Subcutaneous adipose tissue (tissue), 4 donors: ENCODE results near the gene TAS1R3. TPM values are rescaled to one million over a fixed set of nuclear protein-coding genes. Genes with fewer than 3 reads are reported as not detected.

Source experiments
- total RNA-seq, 4 donors: library from RNA; depleted of rRNA; stranded (reverse); fragments of >200 nt; gene quantifications; one replicate each; pipeline ENCODE4 v1.1.0, GENCODE V29; 2016
- TF ChIP-seq, protein P1 (sequence below): fragments of 450-650 bp; IDR thresholded peaks from one replicate; pipeline ENCODE4 v1.5.1; 2016; ENCODE audit warnings: low read depth, mild to moderate bottlenecking, control low read depth, antibody characterized with exemption, moderate library complexity

The TAS1R3 gene
- total RNA-seq, 4 donors from 2014 or later = 0.22 to 0.75 TPM; not detected in 2

DNA sequence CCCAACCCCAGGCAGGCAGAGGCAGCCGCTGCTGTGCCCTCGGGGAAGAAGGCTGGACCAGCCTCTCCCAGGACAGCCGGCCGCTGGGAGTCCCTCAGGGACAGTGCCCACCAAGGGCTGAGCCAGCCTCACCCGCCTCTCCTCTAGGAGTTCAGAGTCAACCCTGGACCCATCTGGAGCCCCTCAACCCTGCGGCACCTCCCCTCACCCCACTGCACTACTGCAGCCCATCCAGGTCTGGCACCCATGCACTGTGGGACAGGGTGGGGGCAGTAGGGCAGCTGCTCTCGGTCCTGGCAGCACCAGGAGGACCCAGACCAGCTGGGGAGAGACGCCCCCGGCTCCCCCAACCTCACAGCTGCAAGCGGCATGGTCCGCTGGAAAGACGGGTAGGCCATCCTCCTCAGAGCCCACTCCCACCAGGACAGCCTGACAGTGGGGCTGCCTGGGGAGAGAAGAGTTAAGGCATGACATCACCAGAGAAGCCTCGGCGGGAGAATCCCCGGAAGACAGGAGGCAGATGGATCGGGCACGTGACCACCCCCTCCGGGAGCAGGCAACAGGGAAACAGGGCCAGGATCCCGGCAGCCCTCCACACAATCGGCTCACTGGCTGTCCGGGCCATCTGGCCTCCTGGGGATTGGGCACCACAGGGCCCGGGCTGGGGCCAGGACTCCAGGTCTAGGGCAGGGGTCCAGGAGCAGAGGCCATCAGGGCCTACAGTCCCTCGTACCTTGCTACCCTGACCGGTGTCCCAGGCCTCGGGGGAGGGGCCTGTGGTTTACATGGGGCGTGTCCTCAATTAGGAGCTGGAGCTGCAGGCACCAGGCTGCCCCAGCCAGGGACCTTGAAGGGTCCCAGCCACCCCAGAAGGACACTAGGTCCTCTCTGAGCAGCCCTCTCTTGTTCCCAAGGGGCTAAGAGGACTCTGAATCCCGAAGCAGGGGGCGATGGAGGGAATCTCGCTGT is 26.5 kb upstream of the TAS1R3 start:
- TF ChIP-seq, protein P1, sequence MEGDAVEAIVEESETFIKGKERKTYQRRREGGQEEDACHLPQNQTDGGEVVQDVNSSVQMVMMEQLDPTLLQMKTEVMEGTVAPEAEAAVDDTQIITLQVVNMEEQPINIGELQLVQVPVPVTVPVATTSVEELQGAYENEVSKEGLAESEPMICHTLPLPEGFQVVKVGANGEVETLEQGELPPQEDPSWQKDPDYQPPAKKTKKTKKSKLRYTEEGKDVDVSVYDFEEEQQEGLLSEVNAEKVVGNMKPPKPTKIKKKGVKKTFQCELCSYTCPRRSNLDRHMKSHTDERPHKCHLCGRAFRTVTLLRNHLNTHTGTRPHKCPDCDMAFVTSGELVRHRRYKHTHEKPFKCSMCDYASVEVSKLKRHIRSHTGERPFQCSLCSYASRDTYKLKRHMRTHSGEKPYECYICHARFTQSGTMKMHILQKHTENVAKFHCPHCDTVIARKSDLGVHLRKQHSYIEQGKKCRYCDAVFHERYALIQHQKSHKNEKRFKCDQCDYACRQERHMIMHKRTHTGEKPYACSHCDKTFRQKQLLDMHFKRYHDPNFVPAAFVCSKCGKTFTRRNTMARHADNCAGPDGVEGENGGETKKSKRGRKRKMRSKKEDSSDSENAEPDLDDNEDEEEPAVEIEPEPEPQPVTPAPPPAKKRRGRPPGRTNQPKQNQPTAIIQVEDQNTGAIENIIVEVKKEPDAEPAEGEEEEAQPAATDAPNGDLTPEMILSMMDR = no peak

DNA sequence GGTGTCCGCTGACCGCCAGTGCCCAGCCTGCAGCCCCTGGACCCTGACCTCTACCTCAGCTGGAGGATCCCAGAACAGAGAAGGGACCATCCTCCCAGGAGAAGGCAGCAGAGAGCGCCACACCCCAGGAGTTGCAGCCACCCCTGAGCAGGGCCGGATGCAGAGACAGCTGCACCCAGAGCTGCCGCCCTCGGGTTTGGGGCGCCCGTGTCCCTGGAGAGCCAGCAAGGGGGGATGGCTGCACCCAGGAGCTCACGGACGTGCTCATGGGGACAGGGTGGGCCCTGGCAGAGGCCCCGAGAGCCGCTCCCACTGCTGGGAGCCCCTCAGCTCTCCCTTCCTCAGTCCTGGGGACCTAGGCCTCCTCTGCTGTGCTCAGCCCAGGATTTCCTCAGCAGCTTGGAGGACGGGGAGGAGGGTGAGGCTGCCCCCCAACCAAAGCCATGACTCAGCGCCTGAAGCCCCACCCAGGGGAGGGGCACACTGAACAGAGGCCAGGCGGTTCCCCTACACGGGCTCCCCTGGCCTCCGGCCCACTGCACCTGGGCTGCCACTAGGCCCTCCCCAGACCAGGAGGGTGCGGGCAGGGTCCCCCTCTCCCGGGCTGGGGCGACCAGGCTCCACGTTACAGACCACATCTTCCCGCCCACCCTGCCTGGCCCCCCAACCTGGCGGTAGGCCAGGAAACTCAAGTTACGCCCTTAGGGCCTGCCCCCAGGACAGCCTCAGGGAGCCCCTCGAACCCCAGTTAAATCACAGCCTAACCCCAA is 25.6 kb upstream of the TAS1R3 start:
- TF ChIP-seq, protein P1 = no peak

DNA sequence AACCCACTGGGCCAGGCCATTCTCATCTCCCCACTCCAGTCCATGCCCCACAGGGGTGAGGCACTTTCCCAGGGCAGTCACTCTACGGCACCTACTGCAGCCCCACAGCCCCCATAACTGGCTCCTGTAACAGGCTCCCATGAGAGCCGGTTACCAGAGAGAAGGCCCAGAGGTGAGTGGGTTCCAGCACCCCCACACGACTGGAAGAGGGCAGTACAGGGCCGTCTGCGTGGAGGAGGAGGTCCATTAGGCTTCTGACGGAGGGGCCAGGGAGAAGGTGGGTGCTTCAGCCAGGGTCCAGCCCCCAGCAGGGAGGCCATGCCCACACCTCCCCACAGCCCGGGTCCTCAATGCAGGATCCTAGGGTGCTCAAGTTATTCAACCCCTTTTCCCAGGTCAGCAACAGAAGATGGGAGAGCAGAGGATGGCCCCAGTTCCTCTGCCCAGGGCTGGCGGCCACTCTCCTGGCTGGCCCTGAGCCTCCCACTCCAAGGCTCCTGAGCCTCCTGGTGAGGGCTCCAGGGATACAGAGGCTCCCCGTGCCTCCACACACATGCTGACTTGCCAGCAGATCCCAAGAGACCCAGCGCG is 24.9 kb upstream of the TAS1R3 start:
- TF ChIP-seq, protein P1 = no peak

DNA sequence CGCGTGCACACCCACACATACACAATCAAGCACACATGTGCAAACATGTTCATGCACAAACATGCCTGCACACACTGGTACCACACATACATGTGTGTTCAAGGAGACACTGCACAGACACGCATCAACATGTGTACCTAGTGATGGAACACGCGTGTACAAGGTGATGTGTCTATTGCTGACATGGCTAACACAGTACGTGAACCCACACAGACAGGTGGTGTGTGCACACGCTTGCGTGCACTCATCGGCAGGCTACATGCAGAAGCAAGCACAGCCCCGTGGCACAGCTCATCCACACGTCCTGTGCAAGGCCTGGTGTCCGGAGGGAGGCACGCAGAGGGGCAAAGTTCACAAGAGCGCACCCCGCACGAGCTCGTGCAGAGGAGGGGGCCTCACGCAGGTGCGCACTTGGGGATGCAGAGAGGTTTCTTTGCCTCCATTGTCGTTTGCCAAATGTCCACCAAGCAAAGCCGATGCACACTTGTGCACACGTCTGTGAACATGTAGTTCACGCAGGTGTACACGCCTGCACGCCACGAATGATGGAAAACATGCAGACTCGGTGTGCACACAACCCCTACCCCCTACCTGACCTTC is 24.3 kb upstream of the TAS1R3 start:
- TF ChIP-seq, protein P1 = no peak

DNA sequence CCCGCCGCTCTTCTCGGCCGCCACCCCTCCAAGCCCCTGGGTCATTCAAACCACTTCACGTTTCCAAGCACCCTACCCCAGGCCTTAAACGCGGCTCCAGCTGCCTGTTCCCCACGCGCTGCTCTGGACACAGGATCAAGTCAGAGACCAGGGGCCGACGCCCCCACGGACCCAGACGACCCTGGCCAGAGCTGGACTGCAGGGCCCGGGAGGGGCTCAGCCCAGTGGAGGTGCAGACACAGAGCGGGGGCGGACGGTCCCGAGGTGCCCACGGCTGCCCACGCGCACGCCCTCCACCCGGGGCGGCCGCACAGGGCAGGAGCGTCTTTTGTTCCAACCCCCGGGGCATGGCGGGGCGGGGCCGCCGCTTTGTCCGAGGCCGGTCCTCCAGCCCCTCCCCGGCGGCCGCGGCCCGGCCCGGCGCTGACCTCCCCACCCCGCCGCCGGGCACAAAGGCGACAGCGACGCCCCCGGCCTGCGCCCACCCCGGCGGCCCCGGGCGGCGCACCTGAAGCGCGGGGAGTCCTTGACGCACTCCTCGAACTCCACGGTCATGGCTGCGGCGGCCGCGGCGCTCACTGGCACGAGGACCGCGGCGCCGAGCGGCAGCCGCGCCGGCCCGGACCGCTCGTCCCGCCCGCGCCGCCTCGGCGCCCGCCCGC is 23.7 kb upstream of the TAS1R3 start:
- TF ChIP-seq, protein P1 = no peak

DNA sequence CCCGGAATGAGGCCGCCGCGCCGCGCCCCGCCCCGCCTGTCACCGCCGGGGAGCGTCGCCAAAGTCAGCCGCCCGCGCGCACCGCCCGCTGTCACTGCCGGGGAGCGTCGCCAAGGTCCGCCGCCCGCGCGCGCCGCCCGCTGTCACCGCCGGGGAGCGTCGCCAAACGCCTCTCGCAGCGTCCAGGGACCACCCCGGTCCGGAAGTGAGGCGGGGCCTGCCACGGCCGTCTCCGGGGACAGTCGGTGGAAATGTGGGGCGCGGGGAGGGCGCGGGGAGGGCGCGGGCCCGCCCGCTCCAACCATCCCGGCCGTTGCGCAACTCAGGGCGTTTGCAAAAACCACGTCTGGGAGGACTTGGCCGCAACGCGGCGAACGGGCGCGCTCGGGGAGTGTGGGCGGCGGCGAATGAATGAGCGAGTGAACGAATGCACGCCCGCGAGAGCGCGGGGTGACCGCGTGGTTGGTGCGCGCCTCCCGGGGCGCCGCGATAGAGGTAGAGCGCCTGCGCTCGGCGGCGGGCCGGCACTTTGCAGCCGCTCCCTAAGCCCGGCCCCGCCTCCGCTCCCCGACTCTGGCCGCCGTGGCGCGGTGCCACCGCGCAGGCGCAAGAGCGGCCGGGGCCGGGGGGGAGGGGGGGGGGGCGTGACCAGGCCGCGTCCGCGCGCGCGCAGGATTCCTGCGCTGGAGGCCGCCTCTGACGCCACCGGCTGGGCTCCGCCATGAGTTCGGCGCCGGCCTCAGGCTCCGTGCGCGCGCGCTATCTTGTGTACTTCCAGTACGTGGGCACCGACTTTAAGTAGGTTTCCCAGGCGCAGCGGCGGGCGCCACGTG is 22.9 kb upstream of the TAS1R3 start, which contains the start of the genes ACAP3 and PUSL1:
ACAP3 (minus strand) TSS at position 8 of the 833 bp plus-strand sequence. CDS start 115 bp downstream, outside the sequence.
PUSL1 (plus strand) TSS at position 675 of the 833 bp plus-strand sequence; CDS start at position 722, 47 bp downstream.
- TF ChIP-seq, protein P1 = no peak
